HepG2 (cell line): ENCODE measurements around the gene WDHD1. TPM values are rescaled to one million over a fixed set of nuclear protein-coding genes. Genes with fewer than 3 reads are reported as not detected.

ENCODE experiments used
- ARHGAP35 ChIP-seq: sonication (generic); formaldehyde crosslinking; IDR thresholded peaks from 2 replicates; pipeline ENCODE4 v1.9.0; 2022; ENCODE audit warnings: mild to moderate bottlenecking, inconsistent platforms, moderate library complexity, missing genetic modification reagents, borderline replicate concordance
- CBX2 ChIP-seq, 2 experiments: fragments of 200-600 bp in 1 of 2; sonication (generic); formaldehyde crosslinking in 1 of 2; IDR thresholded peaks; 2 replicates each; pipeline versions ENCODE4 v1.7.0 to v1.8.1; 2018 to 2022; ENCODE audit warnings: low read depth in 2 of 2, low read length in 1 of 2, mild to moderate bottlenecking in 1 of 2, missing genetic modification reagents in 1 of 2
- E2F1 ChIP-seq: sonication (generic); formaldehyde crosslinking; IDR thresholded peaks from 2 replicates; pipeline ENCODE4 v1.5.0; 2020; ENCODE audit warnings: missing genetic modification reagents
- EZH2 ChIP-seq: conservative IDR thresholded peaks from 2 replicates; pipeline ENCODE4 v1.6.1; 2012; ENCODE audit warnings: mild to moderate bottlenecking, low read depth, low read length, moderate library complexity
- GPN1 ChIP-seq: sonication (generic); formaldehyde crosslinking; IDR thresholded peaks from 2 replicates; pipeline ENCODE4 v1.5.1; 2020; ENCODE audit warnings: missing genetic modification reagents, borderline replicate concordance
- HNF4A ChIP-seq: sonication (generic); formaldehyde crosslinking; IDR thresholded peaks from 2 replicates; pipeline ENCODE4 v1.4.0; 2020; ENCODE audit warnings: missing genetic modification reagents
- IRF1 ChIP-seq: sonication (generic); formaldehyde crosslinking; IDR thresholded peaks from 2 replicates; pipeline ENCODE4 v1.4.0; 2020; ENCODE audit warnings: low read depth, mild to moderate bottlenecking, missing genetic modification reagents
- KLF13 ChIP-seq: sonication (generic); formaldehyde crosslinking; IDR thresholded peaks from 2 replicates; pipeline ENCODE4 v1.4.0; 2020; ENCODE audit warnings: mild to moderate bottlenecking, missing genetic modification reagents
- MBNL3 ChIP-seq: fragments of 250-450 bp; sonication (Bioruptor Pico); conservative IDR thresholded peaks from 2 replicates; pipeline ENCODE4 v1.8.0; 2022; ENCODE audit warnings: mild to moderate bottlenecking, inconsistent platforms
- PHF8 ChIP-seq: sonication (generic); formaldehyde crosslinking; IDR thresholded peaks from 2 replicates; pipeline ENCODE4 v1.5.0; 2020; ENCODE audit warnings: missing genetic modification reagents
- POLR2AphosphoS2 ChIP-seq: IDR thresholded peaks from 2 replicates; pipeline ENCODE4 v1.6.1; 2011; ENCODE audit warnings: low read depth, low read length, improper control_type of control experiment
- PRDM10 ChIP-seq: sonication (generic); formaldehyde crosslinking; IDR thresholded peaks from 2 replicates; pipeline ENCODE4 v1.4.0; 2020; ENCODE audit warnings: low read depth, missing genetic modification reagents
- RAD51 ChIP-seq: fragments of 450-650 bp; IDR thresholded peaks from 2 replicates; pipeline ENCODE4 v1.6.1; 2016; ENCODE audit warnings: borderline replicate concordance
- REPIN1 ChIP-seq: sonication (generic); formaldehyde crosslinking; IDR thresholded peaks from 2 replicates; pipeline ENCODE4 v1.8.0; 2022; ENCODE audit warnings: missing genetic modification reagents, low read depth, mild to moderate bottlenecking, borderline replicate concordance
- SETDB1 ChIP-seq: sonication (generic); formaldehyde crosslinking; IDR thresholded peaks from 2 replicates; pipeline ENCODE4 v1.5.1; 2020; ENCODE audit warnings: missing genetic modification reagents, mild to moderate bottlenecking, borderline replicate concordance
- SNAPC2 ChIP-seq: sonication (generic); formaldehyde crosslinking; IDR thresholded peaks from 2 replicates; pipeline ENCODE4 v1.8.1; 2022; ENCODE audit warnings: mild to moderate bottlenecking, missing genetic modification reagents
- SOX5 ChIP-seq: IDR thresholded peaks from 2 replicates; pipeline ENCODE4 v1.6.1; 2016; ENCODE audit warnings: borderline replicate concordance
- SSRP1 ChIP-seq: IDR thresholded peaks from 2 replicates; pipeline ENCODE4 v1.6.1; 2016; ENCODE audit warnings: control low read depth
- ZFP82 ChIP-seq: sonication (generic); formaldehyde crosslinking; IDR thresholded peaks from 2 replicates; pipeline ENCODE4 v1.5.1; 2020; ENCODE audit warnings: mild to moderate bottlenecking, missing genetic modification reagents, borderline replicate concordance
- ZNF124 ChIP-seq: sonication (generic); formaldehyde crosslinking; IDR thresholded peaks from 2 replicates; pipeline ENCODE4 v1.4.0; 2020; ENCODE audit warnings: missing genetic modification reagents
- ZNF282 ChIP-seq: fragments of 450-650 bp; IDR thresholded peaks from 2 replicates; pipeline ENCODE4 v1.6.1; 2018; ENCODE audit not compliant: partially characterized antibody
- ZNF644 ChIP-seq: IDR thresholded peaks from 2 replicates; pipeline ENCODE4 v1.6.1; 2016; ENCODE audit warnings: low read depth
- ZNF75D ChIP-seq: sonication (generic); formaldehyde crosslinking; IDR thresholded peaks from 2 replicates; pipeline ENCODE4 v1.8.1; 2023; ENCODE audit warnings: missing genetic modification reagents, mild to moderate bottlenecking, borderline replicate concordance
- polyA plus RNA-seq, 8 experiments: library from polyadenylated mRNA; depleted of rRNA in 3 of 8; stranded (reverse) in 7 of 8; unstranded in 1 of 8; fragments of >200 nt; fragmentation: Illumina TruSeq in 4 of 8; extraction: Trizol in 4 of 8; gene quantifications; 2 replicates each; pipeline versions ENCODE4 v1.2.1 to v1.2.3, GENCODE V29; 2011 to 2016; ENCODE audit warnings: low read depth in 4 of 8, missing spikeins in 1 of 8, mixed read lengths in 1 of 8; ENCODE audit not compliant: insufficient read depth in 1 of 8
- total RNA-seq, 5 experiments: library from RNA; depleted of rRNA; stranded (reverse); fragments of >200 nt; fragmentation: Illumina TruSeq; extraction: Trizol; gene quantifications; 2 replicates each; pipeline ENCODE4 v1.2.3, GENCODE V29; 2016; ENCODE audit warnings: low read depth in 1 of 5
- TF ChIP-seq, protein P1 (sequence below): sonication (generic); formaldehyde crosslinking; conservative IDR thresholded peaks from 2 replicates; pipeline ENCODE4 v1.4.0; 2020; ENCODE audit warnings: missing genetic modification reagents

Gene WDHD1
- total and polyA plus RNA-seq, 2 of the 13 experiments (the other 11 are each of a cell fraction or from before 2014, with no cell fraction given), result 5.5 to 27.5 TPM

DNA sequence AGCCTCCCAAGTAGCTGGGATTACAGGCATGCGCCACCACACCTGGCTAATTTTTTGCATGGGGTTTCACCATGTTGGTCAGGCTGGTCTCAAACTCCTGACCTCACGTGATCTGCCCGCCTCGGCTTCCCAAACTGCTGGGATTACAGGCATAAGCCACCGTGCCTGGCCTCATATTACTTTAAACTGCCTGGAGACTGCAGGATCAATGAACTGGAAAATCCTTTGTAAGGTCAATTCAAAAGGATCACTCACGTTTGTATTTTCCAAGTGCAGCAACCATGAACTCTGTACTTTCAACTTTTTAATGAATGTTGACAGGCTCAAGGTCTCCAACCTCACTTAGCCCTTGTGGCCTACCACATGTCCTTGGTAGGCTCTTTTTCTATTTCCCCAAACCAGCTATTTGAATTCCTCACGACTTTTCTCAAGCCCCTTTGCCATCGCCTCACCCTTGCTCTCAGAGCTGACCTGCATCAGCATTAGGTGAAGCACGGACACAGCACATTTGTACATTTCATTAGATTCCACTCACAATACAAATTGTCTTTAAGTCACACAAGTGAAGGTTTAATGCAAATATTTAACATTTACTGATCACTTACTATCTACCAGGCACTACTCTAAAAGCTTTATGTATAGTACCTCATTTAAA lies 82.0 kb downstream of the WDHD1 start (continued):
- no peak for TF ChIP-seq IRF1 (CRISPR knock-in tag)
- TF ChIP-seq PRDM10 (CRISPR knock-in tag), result no peak
- TF ChIP-seq SNAPC2 (CRISPR knock-in tag), result no peak
- TF ChIP-seq SETDB1 (CRISPR knock-in tag), result no peak
- no peak for TF ChIP-seq ZNF124 (CRISPR knock-in tag)
- TF ChIP-seq E2F1, result no peak
- no peak for TF ChIP-seq ZNF282
- TF ChIP-seq SSRP1 (CRISPR knock-in tag), result 0 out of 2 replicates have a peak, but pooled peaks have one; percentile 19
- TF ChIP-seq EZH2, result no peak
- no peak for TF ChIP-seq CBX2 (IDR thresholded peaks at IDR 0.05; ENCODE audit: low read depth, low read length)
- no peak for TF ChIP-seq CBX2 (CRISPR knock-in tag; IDR thresholded peaks at IDR 0.05; ENCODE audit: low read depth)
- no peak for TF ChIP-seq PHF8
- TF ChIP-seq REPIN1 (CRISPR knock-in tag), result peak; percentile 77
- peak; percentile 92 for TF ChIP-seq SOX5 (CRISPR knock-in tag)
- TF ChIP-seq ZNF644 (CRISPR knock-in tag), result 0 out of 2 replicates have a peak, but pooled peaks have one; percentile 56
- TF ChIP-seq KLF13, result no peak
- no peak for TF ChIP-seq ZNF75D
- TF ChIP-seq GPN1 (CRISPR knock-in tag), result no peak
- no peak for TF ChIP-seq ARHGAP35 (CRISPR knock-in tag)
- peak; percentile 97 for TF ChIP-seq HNF4A (CRISPR knock-in tag)
- no peak for TF ChIP-seq MBNL3 (CRISPR knock-in tag)
- TF ChIP-seq, protein P1, sequence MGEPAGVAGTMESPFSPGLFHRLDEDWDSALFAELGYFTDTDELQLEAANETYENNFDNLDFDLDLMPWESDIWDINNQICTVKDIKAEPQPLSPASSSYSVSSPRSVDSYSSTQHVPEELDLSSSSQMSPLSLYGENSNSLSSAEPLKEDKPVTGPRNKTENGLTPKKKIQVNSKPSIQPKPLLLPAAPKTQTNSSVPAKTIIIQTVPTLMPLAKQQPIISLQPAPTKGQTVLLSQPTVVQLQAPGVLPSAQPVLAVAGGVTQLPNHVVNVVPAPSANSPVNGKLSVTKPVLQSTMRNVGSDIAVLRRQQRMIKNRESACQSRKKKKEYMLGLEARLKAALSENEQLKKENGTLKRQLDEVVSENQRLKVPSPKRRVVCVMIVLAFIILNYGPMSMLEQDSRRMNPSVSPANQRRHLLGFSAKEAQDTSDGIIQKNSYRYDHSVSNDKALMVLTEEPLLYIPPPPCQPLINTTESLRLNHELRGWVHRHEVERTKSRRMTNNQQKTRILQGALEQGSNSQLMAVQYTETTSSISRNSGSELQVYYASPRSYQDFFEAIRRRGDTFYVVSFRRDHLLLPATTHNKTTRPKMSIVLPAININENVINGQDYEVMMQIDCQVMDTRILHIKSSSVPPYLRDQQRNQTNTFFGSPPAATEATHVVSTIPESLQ, result no peak
- TF ChIP-seq POLR2AphosphoS2, result no peak
- no peak for TF ChIP-seq RAD51
- TF ChIP-seq ZFP82 (CRISPR knock-in tag), result no peak
